ENCODE results near the gene PTPN7.

PTPN7 gene

DNA sequence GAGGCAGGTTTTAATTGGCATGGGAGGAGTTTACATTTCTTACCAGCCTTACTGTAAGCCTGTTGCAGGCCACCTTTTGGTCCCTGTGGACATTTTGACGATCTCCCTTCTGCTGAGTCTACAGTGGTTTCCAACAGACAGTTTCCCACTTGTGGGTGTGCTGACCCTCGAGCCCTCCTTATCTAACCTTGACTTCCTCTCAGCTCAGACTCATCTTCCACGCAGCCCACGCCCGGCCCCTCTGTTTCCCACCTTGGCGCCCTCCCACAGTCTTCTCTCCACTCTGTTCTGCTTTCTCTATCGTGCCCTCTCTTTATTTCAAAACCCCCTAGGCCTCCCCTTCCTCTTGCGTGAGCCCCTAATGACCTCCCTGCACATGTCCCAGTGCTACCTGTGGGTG is 9.8 kb downstream of the PTPN7 start:
- no peaks in the 10 kb centered on the region for H3K9me3 ChIP-seq (ENCODE audit: control insufficient read depth, insufficient read depth, low read depth, low read length)
- no peak overlapping the region for H3K4me3 ChIP-seq (ENCODE audit: low read depth, low read length)
- no peak overlapping the region for H3K27ac ChIP-seq (ENCODE audit: extremely low read depth, low read depth, low read length)
- TF ChIP-seq ZNF366 (tag by site-specific recombination; conservative IDR thresholded peaks at IDR 0.05) (no peak), ZNF777 (tag by site-specific recombination; IDR thresholded peaks at IDR 0.05; ENCODE audit: borderline replicate concordance) (no peak), ZNF132 (tag by site-specific recombination; IDR thresholded peaks at IDR 0.05; ENCODE audit: borderline replicate concordance) (no peak), ZNF561 (tag by site-specific recombination; IDR thresholded peaks at IDR 0.05; ENCODE audit: borderline replicate concordance) (no peak), ZFP3 (tag by site-specific recombination; IDR thresholded peaks at IDR 0.05; ENCODE audit: low read depth) (no peak), GLIS2 (tag by site-specific recombination; IDR thresholded peaks at IDR 0.05) (no peak), HOXA7 (CRISPR knock-in tag; IDR thresholded peaks at IDR 0.05; ENCODE audit: borderline replicate concordance) (no peak), SP7 (tag by site-specific recombination; IDR thresholded peaks at IDR 0.05) (no peak), ZSCAN16 (tag by site-specific recombination; IDR thresholded peaks at IDR 0.05) (no peak), EGR2 (tag by site-specific recombination; IDR thresholded peaks at IDR 0.05; ENCODE audit: low read depth) (no peak), OSR2 (tag by site-specific recombination; IDR thresholded peaks at IDR 0.05) (no peak), MZF1 (tag by site-specific recombination; IDR thresholded peaks at IDR 0.05; ENCODE audit: borderline replicate concordance) (no peak)
- TF ChIP-seq, protein P1, sequence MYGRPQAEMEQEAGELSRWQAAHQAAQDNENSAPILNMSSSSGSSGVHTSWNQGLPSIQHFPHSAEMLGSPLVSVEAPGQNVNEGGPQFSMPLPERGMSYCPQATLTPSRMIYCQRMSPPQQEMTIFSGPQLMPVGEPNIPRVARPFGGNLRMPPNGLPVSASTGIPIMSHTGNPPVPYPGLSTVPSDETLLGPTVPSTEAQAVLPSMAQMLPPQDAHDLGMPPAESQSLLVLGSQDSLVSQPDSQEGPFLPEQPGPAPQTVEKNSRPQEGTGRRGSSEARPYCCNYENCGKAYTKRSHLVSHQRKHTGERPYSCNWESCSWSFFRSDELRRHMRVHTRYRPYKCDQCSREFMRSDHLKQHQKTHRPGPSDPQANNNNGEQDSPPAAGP (tag by site-specific recombination; IDR thresholded peaks at IDR 0.05), result no peak
- TF ChIP-seq, protein P2, sequence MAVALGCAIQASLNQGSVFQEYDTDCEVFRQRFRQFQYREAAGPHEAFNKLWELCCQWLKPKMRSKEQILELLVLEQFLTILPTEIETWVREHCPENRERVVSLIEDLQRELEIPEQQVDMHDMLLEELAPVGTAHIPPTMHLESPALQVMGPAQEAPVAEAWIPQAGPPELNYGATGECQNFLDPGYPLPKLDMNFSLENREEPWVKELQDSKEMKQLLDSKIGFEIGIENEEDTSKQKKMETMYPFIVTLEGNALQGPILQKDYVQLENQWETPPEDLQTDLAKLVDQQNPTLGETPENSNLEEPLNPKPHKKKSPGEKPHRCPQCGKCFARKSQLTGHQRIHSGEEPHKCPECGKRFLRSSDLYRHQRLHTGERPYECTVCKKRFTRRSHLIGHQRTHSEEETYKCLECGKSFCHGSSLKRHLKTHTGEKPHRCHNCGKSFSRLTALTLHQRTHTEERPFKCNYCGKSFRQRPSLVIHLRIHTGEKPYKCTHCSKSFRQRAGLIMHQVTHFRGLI (tag by site-specific recombination; IDR thresholded peaks at IDR 0.05), result no peak
- TF ChIP-seq, protein P3, sequence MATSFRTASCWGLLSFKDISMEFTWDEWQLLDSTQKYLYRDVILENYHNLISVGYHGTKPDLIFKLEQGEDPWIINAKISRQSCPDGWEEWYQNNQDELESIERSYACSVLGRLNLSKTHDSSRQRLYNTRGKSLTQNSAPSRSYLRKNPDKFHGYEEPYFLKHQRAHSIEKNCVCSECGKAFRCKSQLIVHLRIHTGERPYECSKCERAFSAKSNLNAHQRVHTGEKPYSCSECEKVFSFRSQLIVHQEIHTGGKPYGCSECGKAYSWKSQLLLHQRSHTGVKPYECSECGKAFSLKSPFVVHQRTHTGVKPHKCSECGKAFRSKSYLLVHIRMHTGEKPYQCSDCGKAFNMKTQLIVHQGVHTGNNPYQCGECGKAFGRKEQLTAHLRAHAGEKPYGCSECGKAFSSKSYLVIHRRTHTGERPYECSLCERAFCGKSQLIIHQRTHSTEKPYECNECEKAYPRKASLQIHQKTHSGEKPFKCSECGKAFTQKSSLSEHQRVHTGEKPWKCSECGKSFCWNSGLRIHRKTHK (tag by site-specific recombination; IDR thresholded peaks at IDR 0.05), result no peak
- TF ChIP-seq, protein P4, sequence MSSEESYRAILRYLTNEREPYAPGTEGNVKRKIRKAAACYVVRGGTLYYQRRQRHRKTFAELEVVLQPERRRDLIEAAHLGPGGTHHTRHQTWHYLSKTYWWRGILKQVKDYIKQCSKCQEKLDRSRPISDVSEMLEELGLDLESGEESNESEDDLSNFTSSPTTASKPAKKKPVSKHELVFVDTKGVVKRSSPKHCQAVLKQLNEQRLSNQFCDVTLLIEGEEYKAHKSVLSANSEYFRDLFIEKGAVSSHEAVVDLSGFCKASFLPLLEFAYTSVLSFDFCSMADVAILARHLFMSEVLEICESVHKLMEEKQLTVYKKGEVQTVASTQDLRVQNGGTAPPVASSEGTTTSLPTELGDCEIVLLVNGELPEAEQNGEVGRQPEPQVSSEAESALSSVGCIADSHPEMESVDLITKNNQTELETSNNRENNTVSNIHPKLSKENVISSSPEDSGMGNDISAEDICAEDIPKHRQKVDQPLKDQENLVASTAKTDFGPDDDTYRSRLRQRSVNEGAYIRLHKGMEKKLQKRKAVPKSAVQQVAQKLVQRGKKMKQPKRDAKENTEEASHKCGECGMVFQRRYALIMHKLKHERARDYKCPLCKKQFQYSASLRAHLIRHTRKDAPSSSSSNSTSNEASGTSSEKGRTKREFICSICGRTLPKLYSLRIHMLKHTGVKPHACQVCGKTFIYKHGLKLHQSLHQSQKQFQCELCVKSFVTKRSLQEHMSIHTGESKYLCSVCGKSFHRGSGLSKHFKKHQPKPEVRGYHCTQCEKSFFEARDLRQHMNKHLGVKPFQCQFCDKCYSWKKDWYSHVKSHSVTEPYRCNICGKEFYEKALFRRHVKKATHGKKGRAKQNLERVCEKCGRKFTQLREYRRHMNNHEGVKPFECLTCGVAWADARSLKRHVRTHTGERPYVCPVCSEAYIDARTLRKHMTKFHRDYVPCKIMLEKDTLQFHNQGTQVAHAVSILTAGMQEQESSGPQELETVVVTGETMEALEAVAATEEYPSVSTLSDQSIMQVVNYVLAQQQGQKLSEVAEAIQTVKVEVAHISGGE (tag by site-specific recombination; conservative IDR thresholded peaks at IDR 0.05; ENCODE audit: low read depth), result no peak
- ChIA-PET CTCF (interaction anchor here (1.2 kb wide), 1 partner anchor 15 kb away, joined by 6 read pairs; no protein-coding TSS in a partner anchor), POLR2A (no interaction called here)
- no peaks in the 10 kb centered on the region for H3K36me3 ChIP-seq (ENCODE audit: control insufficient read depth in 2 of 2, insufficient read depth in 1 of 2, low read length in 2 of 2)
- H3K4me1 ChIP-seq (ENCODE audit: control insufficient read depth, insufficient read depth, low read length), result no peaks in the 10 kb centered on the region; the same call in 1 of the 2 replicates

DNA sequence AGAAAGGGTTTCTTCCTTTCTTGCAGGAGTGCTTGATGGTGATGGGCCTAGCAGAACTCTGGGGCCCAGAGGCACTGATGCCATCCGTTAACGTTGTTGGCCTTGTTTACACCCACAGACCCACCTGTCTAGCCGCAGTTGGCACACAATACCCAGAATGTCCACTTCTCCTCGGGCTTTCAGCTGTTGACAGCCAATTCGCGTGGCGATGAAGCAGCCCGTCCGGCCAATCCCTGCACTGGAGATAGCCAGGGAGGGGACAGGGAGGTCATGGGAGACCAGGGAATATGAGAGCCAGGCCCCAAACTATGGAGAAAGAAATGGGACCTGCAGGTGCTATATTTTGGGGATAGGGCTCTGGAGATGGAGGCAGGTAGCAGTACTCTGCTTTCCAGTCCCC is 10.2 kb downstream of the PTPN7 start:
- CTCF ChIA-PET, result interaction anchor here (0.6 to 1.2 kb wide), 2 partner anchors 14 to 788 kb away, joined by 3 to 6 read pairs; no protein-coding TSS in a partner anchor
- Histone ChIP-seq H3K4me3 (ENCODE audit: low read depth, low read length) (no peak overlapping the region), H3K36me3 (ENCODE audit: control insufficient read depth in 2 of 2, insufficient read depth in 1 of 2, low read length in 2 of 2) (no peaks in the 10 kb centered on the region), H3K27ac (ENCODE audit: extremely low read depth, low read depth, low read length) (no peak overlapping the region), H3K9me3 (ENCODE audit: control insufficient read depth, insufficient read depth, low read depth, low read length) (no peaks in the 10 kb centered on the region), H3K4me1 (ENCODE audit: control insufficient read depth, insufficient read depth, low read length) (no peaks in the 10 kb centered on the region; the same call in 1 of the 2 replicates)
- POLR2A ChIA-PET, result no interaction called here
- TF ChIP-seq ZNF354C (tag by site-specific recombination; IDR thresholded peaks at IDR 0.05; ENCODE audit: borderline replicate concordance, low read depth) (no peak), YY1 (tag by site-specific recombination; IDR thresholded peaks at IDR 0.05) (no peak)
- TF ChIP-seq, protein P5, sequence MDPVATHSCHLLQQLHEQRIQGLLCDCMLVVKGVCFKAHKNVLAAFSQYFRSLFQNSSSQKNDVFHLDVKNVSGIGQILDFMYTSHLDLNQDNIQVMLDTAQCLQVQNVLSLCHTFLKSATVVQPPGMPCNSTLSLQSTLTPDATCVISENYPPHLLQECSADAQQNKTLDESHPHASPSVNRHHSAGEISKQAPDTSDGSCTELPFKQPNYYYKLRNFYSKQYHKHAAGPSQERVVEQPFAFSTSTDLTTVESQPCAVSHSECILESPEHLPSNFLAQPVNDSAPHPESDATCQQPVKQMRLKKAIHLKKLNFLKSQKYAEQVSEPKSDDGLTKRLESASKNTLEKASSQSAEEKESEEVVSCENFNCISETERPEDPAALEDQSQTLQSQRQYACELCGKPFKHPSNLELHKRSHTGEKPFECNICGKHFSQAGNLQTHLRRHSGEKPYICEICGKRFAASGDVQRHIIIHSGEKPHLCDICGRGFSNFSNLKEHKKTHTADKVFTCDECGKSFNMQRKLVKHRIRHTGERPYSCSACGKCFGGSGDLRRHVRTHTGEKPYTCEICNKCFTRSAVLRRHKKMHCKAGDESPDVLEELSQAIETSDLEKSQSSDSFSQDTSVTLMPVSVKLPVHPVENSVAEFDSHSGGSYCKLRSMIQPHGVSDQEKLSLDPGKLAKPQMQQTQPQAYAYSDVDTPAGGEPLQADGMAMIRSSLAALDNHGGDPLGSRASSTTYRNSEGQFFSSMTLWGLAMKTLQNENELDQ (tag by site-specific recombination; IDR thresholded peaks at IDR 0.05; ENCODE audit: low read depth), result no peak
- TF ChIP-seq, protein P6, sequence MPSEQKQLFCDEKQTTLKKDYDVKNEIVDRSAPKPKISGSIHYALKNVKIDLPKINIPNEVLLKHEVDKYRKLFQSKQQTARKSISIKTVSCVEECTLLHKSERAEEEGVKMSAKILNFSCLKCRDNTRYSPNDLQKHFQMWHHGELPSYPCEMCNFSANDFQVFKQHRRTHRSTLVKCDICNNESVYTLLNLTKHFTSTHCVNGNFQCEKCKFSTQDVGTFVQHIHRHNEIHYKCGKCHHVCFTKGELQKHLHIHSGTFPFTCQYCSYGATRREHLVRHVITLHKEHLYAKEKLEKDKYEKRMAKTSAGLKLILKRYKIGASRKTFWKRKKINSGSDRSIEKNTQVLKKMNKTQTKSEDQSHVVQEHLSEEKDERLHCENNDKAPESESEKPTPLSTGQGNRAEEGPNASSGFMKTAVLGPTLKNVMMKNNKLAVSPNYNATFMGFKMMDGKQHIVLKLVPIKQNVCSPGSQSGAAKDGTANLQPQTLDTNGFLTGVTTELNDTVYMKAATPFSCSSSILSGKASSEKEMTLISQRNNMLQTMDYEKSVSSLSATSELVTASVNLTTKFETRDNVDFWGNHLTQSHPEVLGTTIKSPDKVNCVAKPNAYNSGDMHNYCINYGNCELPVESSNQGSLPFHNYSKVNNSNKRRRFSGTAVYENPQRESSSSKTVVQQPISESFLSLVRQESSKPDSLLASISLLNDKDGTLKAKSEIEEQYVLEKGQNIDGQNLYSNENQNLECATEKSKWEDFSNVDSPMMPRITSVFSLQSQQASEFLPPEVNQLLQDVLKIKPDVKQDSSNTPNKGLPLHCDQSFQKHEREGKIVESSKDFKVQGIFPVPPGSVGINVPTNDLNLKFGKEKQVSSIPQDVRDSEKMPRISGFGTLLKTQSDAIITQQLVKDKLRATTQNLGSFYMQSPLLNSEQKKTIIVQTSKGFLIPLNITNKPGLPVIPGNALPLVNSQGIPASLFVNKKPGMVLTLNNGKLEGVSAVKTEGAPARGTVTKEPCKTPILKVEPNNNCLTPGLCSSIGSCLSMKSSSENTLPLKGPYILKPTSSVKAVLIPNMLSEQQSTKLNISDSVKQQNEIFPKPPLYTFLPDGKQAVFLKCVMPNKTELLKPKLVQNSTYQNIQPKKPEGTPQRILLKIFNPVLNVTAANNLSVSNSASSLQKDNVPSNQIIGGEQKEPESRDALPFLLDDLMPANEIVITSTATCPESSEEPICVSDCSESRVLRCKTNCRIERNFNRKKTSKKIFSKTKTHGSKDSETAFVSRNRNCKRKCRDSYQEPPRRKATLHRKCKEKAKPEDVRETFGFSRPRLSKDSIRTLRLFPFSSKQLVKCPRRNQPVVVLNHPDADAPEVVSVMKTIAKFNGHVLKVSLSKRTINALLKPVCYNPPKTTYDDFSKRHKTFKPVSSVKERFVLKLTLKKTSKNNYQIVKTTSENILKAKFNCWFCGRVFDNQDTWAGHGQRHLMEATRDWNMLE (tag by site-specific recombination; conservative IDR thresholded peaks at IDR 0.05; ENCODE audit: low read depth), result no peak

All from HEK293 (cell line).